ENCODE results near the gene SHD. TPM values are rescaled to one million over a fixed set of nuclear protein-coding genes. Genes with fewer than 3 reads are reported as not detected.

SHD gene
- total RNA-seq, 1 donor from 2014 or later, result not detected

- Mint-ChIP-seq H3K4me3 (ENCODE audit: unreplicated experiment) (no peak overlapping the region), H3K4me1 (ENCODE audit: unreplicated experiment) (peaks cover 2% of the 10 kb centered on the region), H3K36me3 (ENCODE audit: unreplicated experiment) (no peaks in the 10 kb centered on the region), H3K27ac (ENCODE audit: unreplicated experiment) (no peak overlapping the region), H3K9me3 (ENCODE audit: unreplicated experiment) (no peaks in the 10 kb centered on the region), H3K27me3 (ENCODE audit: unreplicated experiment) (no peaks in the 10 kb centered on the region)
- TF ChIP-seq CTCF (IDR thresholded peaks at IDR 0.05), result no peak
- DNase-seq (ENCODE audit: extremely low spot score, unreplicated experiment), result no peak
Measured at GRCh38 chr19:4297901-4298809, 19.1 kb downstream of the SHD start.

- DNase-seq (ENCODE audit: extremely low spot score, unreplicated experiment), result no peak
- no peak overlapping the region for H3K4me3 Mint-ChIP-seq (ENCODE audit: unreplicated experiment)
- H3K9me3 Mint-ChIP-seq (ENCODE audit: unreplicated experiment), result no peaks in the 10 kb centered on the region
- peaks cover 2% of the 10 kb centered on the region for H3K4me1 Mint-ChIP-seq (ENCODE audit: unreplicated experiment)
- no peaks in the 10 kb centered on the region for H3K36me3 Mint-ChIP-seq (ENCODE audit: unreplicated experiment)
- TF ChIP-seq CTCF (IDR thresholded peaks at IDR 0.05), result no peak
- H3K27ac Mint-ChIP-seq (ENCODE audit: unreplicated experiment), result no peak overlapping the region
- no peaks in the 10 kb centered on the region for H3K27me3 Mint-ChIP-seq (ENCODE audit: unreplicated experiment)
Measured at GRCh38 chr19:4298810-4299550, 19.9 kb downstream of the SHD start.

- no peaks in the 10 kb centered on the region for H3K27me3 Mint-ChIP-seq (ENCODE audit: unreplicated experiment)
- DNase-seq (ENCODE audit: extremely low spot score, unreplicated experiment), result no peak
- TF ChIP-seq CTCF (IDR thresholded peaks at IDR 0.05), result no peak
- H3K27ac Mint-ChIP-seq (ENCODE audit: unreplicated experiment), result no peak overlapping the region
- peaks cover 7% of the 10 kb centered on the region for H3K4me1 Mint-ChIP-seq (ENCODE audit: unreplicated experiment)
- H3K9me3 Mint-ChIP-seq (ENCODE audit: unreplicated experiment), result no peaks in the 10 kb centered on the region
- H3K36me3 Mint-ChIP-seq (ENCODE audit: unreplicated experiment), result no peaks in the 10 kb centered on the region
- H3K4me3 Mint-ChIP-seq (ENCODE audit: unreplicated experiment), result no peak overlapping the region
Measured at GRCh38 chr19:4300589-4300988, 21.5 kb downstream of the SHD start.

GRCh38 chr19:4301590-4302242, 22.6 kb downstream of the SHD start:
- Mint-ChIP-seq H3K36me3 (ENCODE audit: unreplicated experiment) (no peaks in the 10 kb centered on the region), H3K4me3 (ENCODE audit: unreplicated experiment) (no peak overlapping the region), H3K27me3 (ENCODE audit: unreplicated experiment) (no peaks in the 10 kb centered on the region), H3K27ac (ENCODE audit: unreplicated experiment) (no peak overlapping the region), H3K4me1 (ENCODE audit: unreplicated experiment) (peaks cover 9% of the 10 kb centered on the region), H3K9me3 (ENCODE audit: unreplicated experiment) (no peaks in the 10 kb centered on the region)
- TF ChIP-seq CTCF (IDR thresholded peaks at IDR 0.05), result no peak
- DNase-seq (ENCODE audit: extremely low spot score, unreplicated experiment), result no peak
